ENCODE measurements around the gene TGFBR3. TPM values are rescaled to one million over a fixed set of nuclear protein-coding genes. Genes with fewer than 3 reads are reported as not detected.

The TGFBR3 gene
- total RNA-seq, 1 donor from 2014 or later: 37.9 TPM

GRCh38 chr1:91813813-91814212 is 72.1 kb downstream of the TGFBR3 start:
- ATAC-seq (ENCODE audit: poor library complexity): no peak
- no peak for DNase-seq
- intact Hi-C loops (cut with DNase I): no loop called here

- ATAC-seq (ENCODE audit: poor library complexity) (no peak), DNase-seq (no peak)
- intact Hi-C loops (cut with DNase I): no loop called here
Measured at GRCh38 chr1:91811363-91812025, 74.5 kb downstream of the TGFBR3 start.

- no peak for ATAC-seq (ENCODE audit: poor library complexity)
- DNase-seq: no peak
- intact Hi-C loops (cut with DNase I): no loop called here
Measured at GRCh38 chr1:91809317-91809716, 76.6 kb downstream of the TGFBR3 start.

- intact Hi-C loops (cut with DNase I): no loop called here
- ATAC-seq (ENCODE audit: poor library complexity): no peak
Measured at GRCh38 chr1:91807921-91808620, 77.9 kb downstream of the TGFBR3 start.

GRCh38 chr1:91806769-91807700 is 78.9 kb downstream of the TGFBR3 start:
- DNase-seq (no peak), ATAC-seq (ENCODE audit: poor library complexity) (no peak)
- intact Hi-C loops (cut with DNase I): no loop called here

More at GRCh38 chr1:91807921-91808620, 77.9 kb downstream of the TGFBR3 start:
- DNase-seq: no peak

- intact Hi-C loops (cut with DNase I): no loop called here
- DNase-seq: peak; percentile 50
- ATAC-seq (ENCODE audit: poor library complexity): no peak
Measured at GRCh38 chr1:91806181-91806768, 79.7 kb downstream of the TGFBR3 start.

GRCh38 chr1:91805311-91805801 is 80.6 kb downstream of the TGFBR3 start:
- ATAC-seq (ENCODE audit: poor library complexity): no peak
- DNase-seq: no peak
- intact Hi-C loops (cut with DNase I): no loop called here

GRCh38 chr1:91804546-91805023 is 81.4 kb downstream of the TGFBR3 start:
- ATAC-seq (ENCODE audit: poor library complexity) (no peak), DNase-seq (no peak)
- intact Hi-C loops (cut with DNase I): no loop called here

GRCh38 chr1:91803847-91804545 is 82.0 kb downstream of the TGFBR3 start:
- ATAC-seq (ENCODE audit: poor library complexity) (peak; percentile 17), DNase-seq (no peak)
- intact Hi-C loops (cut with DNase I): no loop called here

- DNase-seq (no peak), ATAC-seq (ENCODE audit: poor library complexity) (peak; percentile 37)
- intact Hi-C loops (cut with DNase I): no loop called here
Measured at GRCh38 chr1:91803123-91803522, 82.8 kb downstream of the TGFBR3 start.

GRCh38 chr1:91801496-91802115 is 84.3 kb downstream of the TGFBR3 start:
- ATAC-seq (ENCODE audit: poor library complexity) (no peak), DNase-seq (no peak)
- intact Hi-C loops (cut with DNase I): no loop called here

- no peak for ATAC-seq (ENCODE audit: poor library complexity)
- no peak for DNase-seq
- intact Hi-C loops (cut with DNase I): loop anchor here (10.0 kb wide), 1 partner anchor 95 kb away; no protein-coding TSS in a partner anchor
Measured at GRCh38 chr1:91799863-91800262, 86.1 kb downstream of the TGFBR3 start.

- intact Hi-C loops (cut with DNase I): loop anchor here (10.0 kb wide), 1 partner anchor 94 kb away; no protein-coding TSS in a partner anchor
- DNase-seq (peak; percentile 60), ATAC-seq (ENCODE audit: poor library complexity) (peak; percentile 40)
Measured at GRCh38 chr1:91799159-91799558, 86.8 kb downstream of the TGFBR3 start.

- intact Hi-C loops (cut with DNase I): loop anchor here (10.0 kb wide), 1 partner anchor 94 kb away; no protein-coding TSS in a partner anchor
- peak; percentile 4 for ATAC-seq (ENCODE audit: poor library complexity)
Measured at GRCh38 chr1:91798740-91799139, 87.2 kb downstream of the TGFBR3 start.

GRCh38 chr1:91798241-91798648 is 87.7 kb downstream of the TGFBR3 start:
- no peak for DNase-seq
- peak; percentile 48 for ATAC-seq (ENCODE audit: poor library complexity)
- intact Hi-C loops (cut with DNase I): loop anchor here (10.0 kb wide), 1 partner anchor 93 kb away; no protein-coding TSS in a partner anchor

More at GRCh38 chr1:91798740-91799139, 87.2 kb downstream of the TGFBR3 start:
- DNase-seq: no peak

- intact Hi-C loops (cut with DNase I): loop anchor here (10.0 kb wide), 1 partner anchor 92 kb away; no protein-coding TSS in a partner anchor
- peak; percentile 72 for ATAC-seq (ENCODE audit: poor library complexity)
- peak; percentile 56 for DNase-seq
Measured at GRCh38 chr1:91797164-91797563, 88.8 kb downstream of the TGFBR3 start.

GRCh38 chr1:91796390-91796654 is 89.6 kb downstream of the TGFBR3 start:
- intact Hi-C loops (cut with DNase I): loop anchor here (10.0 kb wide), 1 partner anchor 92 kb away; no protein-coding TSS in a partner anchor
- no peak for ATAC-seq (ENCODE audit: poor library complexity)
- DNase-seq: no peak

All from Right ventricle myocardium superior (tissue), 1 donor.